ENCODE data around the gene OTUB1.

The OTUB1 gene

DNA sequence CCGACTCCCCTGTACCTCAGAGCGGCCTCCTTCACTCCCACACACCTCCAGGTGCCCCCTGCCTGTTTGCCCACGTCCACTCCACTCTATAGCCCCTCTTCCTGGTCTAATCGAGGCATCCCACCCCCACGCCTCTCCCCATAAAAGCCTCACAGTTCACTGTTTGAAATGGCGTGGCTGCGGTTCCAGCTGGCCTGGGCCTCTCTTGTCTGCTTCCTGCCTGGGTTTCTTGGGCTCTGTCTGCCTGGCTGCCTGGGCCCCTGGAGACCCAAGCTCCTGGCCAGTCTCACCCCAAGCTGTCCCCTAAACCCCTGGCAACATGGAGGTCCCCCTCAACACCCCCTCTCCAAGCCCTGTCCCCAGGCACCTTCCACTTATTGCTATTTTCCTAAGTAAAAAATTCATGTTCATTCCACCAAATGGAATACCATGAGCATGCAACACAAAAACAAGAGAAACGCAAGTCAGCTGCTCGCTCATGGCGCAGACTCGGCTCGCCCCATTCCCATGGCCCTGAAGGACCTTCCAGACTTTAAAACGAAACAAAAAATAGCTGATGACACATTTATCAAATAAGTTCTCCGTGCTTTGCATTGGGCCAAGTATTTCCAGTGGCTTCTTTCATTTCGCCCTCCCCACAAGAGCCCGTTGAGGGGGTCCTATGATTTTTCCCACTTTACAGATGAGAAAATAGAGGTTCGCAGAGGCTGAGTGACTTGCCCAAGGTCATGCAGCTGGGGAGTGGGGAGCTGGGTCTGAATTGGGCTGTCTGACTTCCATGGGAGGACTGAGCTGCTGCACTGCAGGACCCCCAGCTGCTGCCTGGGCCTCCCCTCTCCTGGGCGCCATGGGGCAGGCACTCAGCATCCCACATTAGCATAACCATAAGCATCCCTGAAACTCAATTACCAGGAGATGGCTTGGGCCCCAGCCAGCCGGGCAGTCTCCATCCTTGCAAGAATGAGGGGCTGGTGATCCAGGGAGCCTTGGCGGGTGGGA, 37.8 kb downstream of the OTUB1 start:
- DNase-seq (ENCODE audit: low read depth in 2 of 2), result no peak

DNA sequence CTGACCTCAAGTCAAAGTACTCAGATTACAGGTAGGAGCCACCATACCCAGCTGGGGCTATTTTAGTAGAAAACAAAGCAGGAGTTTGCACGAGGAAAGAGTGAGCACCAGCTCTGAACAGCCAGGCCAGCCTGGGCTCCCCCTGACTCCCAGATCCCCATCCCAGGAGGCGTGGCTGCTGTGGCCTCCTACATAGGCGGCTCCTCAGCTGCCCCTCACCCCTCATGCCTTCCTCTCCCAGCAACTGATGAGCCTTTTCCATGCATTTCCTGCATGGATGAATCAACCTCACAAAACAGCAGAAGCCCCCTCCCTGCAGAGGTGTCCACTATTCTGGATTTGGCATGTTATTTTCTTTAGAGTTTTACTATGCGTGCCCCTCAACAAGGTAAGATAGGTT, 39.0 kb downstream of the OTUB1 start:
- no peak for DNase-seq (ENCODE audit: low read depth in 2 of 2)

DNA sequence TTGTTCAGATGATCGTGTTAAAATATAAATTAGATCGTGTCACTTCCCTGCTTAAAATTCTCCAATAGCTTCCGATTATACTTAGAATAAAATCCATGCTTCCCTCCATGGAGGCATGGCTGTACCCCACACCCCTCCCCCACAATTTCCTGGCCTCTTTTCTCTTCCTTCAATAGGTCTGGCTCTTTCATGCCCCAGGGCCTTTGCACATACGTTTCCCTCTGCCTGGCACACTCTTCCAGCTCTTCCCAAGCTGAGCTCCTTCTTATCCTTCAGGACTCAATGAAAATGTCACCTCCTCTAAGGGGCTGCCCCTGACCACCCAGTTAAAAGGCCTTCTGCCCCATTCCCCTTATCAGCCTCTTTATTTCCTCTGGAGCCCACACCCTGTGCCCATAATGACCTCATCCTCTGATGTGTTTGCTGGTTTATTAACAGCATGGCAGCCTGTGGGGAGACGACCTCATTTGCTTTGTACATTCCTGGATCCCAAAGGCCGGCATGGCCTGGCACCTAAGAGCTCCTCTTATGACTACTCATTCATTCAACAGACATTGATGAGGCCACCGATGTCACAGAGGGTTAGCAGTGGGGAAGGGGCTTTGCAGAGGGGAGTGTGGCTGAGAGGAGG, 40.5 kb downstream of the OTUB1 start:
- DNase-seq (ENCODE audit: low read depth in 2 of 2), result no peak

DNA sequence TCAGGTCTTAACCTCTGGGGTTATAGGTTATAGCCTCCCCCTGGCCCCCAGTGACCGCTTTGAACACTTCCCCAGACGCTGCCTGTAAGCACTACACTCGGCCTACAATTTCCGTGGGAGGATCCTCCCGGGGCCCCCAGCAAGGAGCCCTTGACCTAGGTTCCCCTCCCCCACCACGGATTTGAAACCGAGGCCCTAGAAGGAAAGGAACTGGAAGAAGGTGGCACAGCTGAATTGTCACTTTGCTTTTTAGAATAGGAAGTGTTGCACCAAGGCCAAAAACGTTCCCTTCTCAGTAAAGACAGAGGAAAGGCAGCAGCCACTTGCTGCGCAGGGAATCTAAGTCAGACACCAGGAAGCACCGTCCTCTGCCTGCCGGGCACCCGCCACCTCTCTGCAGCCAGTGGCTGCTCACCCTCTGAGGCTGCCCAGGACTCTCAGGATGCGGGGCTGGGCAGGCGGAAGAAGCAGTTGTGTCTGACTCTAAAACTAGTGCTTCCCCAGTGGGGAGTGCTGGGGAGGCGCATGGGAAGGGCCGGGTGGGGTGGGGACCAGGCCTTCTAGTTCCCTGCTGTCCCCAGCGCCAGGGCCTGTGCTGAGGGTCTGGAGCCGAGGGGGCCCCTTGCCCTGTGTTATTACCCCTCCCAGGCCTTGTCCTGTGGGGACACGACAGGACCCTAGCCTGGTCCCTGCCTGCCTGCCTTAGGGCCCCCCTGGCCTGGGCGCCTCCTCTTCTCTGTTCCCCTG, 41.6 kb downstream of the OTUB1 start:
- DNase-seq (ENCODE audit: low read depth in 2 of 2), result no peak

DNA sequence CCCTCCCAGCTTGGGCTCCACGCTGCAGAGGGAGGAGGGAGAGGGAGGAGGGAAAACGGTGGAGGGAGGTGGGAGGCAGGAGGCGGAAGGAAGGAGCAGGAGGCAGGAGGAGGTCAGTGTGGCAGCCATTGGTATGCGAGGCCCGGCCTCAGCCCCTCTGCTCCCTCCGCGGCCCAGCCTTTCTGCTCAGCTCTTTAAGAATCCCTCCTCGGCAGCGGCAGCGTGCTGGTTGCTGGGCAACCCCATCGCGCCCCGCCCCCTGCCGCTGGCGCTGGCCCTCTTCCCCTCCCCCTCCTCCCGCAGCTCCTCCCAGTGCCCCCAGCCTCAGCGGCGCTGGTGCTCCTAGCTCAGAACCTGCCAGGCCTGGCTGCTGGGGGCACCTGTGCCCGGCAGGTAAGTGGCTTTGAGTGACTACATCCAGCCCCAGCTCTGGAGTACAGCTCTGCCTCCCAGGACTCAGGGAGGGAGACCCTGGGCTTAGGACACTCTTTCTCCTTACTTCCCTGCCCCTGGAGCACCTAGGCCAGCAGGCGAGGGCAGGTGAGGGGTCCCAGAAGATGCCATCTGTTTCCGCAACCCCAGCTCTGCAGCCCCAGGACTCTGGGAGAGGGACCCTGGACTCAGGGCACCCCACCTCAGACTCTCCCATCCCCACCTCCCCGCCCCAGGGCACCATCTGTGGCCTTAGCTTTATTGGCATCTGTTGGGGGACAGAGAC, 42.3 kb downstream of the OTUB1 start:
- DNase-seq (ENCODE audit: low read depth in 2 of 2), result no peak

DNA sequence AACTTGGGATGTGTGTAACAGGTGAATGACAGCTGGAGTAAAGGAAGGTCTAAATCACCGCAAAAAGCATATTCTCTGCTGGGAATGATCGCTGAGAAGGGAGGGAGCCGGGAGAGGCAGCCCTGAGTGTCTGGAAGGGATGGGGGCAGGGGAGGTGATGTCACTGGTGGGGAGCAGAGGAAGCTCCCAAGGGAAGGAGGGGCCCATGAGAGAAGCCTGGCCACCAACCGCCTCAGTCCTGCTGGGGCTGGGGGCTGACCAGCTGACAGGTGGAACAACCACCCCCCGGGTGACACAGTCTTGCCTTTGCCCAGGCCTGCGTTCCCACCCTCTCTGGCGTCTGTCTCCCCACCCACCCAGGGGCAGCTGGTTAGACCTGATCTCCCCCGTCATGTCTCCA, 43.5 kb downstream of the OTUB1 start:
- DNase-seq (ENCODE audit: low read depth in 2 of 2), result no peak

DNA sequence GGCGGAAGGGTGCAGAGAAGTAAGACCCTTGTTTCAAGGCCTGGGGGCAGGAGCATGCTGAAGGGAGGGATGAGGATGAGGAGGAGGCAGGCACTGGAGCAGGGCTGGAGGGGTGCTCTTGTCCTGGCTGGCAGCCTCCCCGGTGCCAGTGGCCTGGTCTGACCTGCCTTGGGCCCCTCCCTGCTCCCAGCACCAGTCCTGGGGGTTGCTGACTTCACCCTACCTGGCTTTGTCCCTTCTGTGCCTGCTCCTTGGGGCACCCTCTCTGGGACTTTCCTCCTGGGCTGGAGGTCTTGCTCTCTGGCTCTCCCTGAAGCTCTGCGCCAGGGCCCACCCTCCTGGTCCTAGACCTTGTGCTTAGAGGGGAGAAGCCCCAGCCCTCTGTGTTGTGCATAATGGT, 44.8 kb downstream of the OTUB1 start:
- DNase-seq (ENCODE audit: low read depth in 2 of 2), result no peak

DNA sequence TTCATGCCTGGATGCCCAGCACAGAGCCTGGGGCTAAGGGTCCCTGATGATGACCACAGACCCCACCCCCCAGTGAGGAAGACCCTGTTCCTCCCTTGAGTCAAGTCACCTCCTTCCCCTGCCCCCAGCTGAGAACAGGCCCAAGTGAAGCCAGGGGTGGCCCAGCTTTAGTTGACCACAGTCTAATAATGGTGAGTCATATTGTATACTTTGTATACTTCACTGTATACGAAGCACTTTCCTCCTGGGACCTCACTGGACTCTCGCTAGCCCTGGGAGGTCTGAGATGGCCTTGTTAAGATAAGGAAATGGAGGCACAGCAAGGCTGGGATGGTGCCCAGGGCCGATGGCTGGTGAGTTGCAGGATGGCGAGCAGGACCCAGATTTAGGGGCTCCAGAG, 45.8 kb downstream of the OTUB1 start:
- DNase-seq (ENCODE audit: low read depth in 2 of 2), result no peak

DNA sequence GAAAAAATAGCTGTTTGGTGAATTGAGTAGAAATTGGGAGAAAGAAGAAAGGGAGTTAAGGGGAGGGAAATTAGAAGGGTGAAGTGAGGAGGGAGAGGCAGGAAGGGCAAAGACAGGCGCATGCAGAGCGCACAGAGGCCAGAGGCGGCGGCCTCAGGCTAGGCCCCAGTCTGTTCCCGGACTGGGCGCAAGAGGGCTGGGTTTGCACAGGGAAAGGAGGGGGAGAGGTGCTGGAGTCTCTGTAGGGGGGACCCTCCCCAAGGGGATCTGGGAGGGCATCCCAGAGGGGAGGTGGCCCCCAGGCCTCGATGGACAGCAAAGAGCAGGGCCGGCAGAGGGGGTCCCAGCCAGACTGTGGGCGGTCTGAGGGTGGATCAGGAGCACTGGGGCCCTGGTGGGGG, 48.2 kb downstream of the OTUB1 start:
- DNase-seq (ENCODE audit: low read depth in 2 of 2), result no peak

DNA sequence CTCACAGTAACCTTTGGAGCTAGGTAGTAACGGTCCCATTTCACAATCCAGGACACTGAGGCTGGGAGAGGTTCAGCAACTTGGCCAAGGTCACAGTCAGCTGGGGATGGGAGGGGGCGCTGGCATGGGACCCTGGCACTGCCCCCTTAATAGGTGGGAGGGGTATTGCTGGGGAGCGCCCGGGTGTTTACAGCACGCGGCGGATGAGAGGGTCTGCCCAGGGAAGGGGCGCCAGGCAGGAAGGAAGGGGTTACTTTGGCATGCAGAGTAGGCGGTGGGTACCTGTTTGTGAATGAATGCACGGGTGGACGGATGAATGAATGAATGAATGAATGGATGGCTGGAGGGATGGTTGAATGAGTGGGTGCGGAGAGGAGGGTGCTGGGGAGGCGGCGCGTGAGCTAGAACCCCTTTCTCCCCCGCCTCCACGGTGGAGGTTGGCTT, 48.9 kb downstream of the OTUB1 start:
- no peak for DNase-seq (ENCODE audit: low read depth in 2 of 2)

DNA sequence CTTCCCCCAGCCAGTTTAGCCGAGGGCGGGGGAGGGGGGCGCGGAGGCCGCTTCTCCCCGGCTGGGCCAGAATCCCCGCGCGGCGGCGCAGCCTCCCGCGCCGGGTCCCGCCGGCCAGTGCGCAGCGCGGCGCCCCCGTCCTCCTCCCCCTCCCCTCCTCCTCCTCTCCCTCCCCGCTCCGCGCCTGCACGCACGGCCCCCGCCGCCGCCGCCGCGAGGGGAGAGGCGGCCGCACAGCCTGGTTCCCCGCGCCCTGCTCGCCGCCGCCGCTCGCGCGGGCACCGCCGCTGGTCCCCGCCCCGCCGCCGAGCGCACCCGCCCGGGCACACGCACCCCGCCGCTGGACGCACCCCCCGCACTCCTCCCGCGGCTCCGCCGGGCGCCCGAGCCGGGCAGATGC, 49.3 kb downstream of the OTUB1 start, which contains the start of gene FLRT1:
FLRT1 (plus strand) TSS at position 356 of the 400 bp plus-strand sequence. CDS start 80,337 bp downstream, outside the sequence.
- no peak for DNase-seq (ENCODE audit: low read depth in 2 of 2)

DNA sequence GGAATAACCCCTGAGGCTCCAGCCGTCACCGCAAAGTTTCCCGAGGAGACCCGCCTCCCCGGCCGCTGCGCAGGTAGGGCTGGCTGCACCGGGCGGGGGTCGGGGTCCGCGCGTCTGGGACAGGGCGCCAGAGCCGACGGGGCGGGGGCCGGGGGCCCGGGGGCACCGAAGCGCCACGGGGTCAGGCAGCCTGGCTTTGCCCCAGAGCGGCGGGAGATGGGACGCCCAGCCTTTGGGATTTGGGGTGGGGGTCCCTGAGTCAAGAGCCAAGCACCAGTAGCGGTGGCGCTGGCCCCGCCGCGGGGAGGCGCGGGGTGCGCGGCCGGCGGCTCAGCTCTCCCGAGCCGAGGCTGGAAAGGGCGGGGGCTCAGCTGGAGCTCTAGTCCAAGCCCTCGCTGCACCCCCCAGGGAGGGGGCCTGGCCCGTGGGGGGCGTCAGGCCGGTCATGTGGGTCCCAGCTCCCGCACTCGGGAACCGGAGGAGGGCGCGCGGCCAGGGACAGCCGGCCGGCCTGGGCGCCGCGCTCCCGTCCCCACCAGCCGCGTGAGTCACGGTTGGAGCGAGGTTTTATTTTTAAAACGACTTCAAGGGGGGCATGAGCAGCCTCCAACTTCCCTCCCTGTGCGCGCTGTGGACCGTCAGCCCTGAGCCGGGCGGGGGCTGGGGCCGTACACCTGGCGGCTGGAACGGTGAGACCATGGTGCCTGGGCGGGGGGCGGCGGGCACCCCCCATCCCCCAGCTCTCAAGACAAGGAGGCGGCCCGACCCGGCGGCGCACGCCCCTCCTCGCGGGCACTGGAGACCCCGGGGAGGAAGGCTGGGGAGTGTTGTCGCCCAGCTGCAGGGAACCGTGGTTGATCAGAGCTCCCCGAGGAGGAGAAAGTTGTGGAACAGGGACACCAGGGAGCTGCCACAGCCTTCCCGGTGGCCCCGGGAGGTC, 50.1 kb downstream of the OTUB1 start:
- DNase-seq (ENCODE audit: low read depth in 2 of 2), result no peak

DNA sequence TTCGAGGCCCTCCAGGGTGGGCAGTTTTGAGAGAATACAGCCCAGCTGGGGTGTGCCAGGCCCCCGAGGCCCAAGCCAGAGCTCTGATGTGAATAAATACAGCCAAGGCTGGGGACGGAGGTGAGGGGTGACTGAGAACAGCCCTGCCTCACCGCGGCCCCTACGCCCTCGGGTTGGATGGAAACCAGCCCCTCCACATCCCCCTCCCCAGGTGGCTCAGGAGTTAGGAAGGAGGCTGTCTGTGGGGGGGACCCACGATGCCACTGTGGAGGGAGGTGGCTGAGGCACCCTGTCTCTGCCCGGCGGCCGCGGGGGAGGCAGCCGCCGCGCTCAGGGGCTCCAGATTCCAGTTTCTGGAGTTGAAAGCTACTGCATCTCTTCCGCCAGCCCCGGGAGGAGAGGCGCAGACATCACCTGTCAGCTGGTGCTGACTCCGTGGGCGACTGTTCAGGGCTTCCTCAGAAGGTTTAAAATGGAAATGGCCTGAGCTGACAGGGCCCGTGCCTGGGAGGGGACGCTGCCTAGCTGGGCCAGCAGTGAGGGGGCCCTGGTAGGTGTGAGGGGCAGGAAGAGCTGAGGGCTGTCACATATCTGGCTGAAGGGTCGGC, 50.9 kb downstream of the OTUB1 start:
- no peak for DNase-seq (ENCODE audit: low read depth in 2 of 2)

DNA sequence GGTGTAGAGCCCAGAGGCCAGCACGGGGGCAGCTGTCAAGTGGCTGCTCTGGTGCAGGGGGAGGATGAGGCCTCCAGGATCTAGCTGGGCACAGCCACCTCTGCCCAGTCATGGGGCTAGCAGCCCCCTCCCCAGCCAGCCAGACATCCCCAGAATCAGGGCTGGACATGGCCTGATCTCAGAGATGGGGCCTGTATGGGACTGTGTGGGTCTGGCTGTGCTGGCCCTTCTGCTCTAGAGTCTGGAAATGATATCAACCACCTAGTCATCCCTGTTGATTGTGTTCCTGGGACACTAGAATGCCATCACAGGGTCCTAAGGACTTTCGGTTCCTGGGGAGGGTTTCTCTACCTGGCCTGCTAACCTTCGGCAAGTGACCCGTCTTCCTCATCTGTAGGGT, 52.3 kb downstream of the OTUB1 start:
- no peak for DNase-seq (ENCODE audit: low read depth in 2 of 2)

DNA sequence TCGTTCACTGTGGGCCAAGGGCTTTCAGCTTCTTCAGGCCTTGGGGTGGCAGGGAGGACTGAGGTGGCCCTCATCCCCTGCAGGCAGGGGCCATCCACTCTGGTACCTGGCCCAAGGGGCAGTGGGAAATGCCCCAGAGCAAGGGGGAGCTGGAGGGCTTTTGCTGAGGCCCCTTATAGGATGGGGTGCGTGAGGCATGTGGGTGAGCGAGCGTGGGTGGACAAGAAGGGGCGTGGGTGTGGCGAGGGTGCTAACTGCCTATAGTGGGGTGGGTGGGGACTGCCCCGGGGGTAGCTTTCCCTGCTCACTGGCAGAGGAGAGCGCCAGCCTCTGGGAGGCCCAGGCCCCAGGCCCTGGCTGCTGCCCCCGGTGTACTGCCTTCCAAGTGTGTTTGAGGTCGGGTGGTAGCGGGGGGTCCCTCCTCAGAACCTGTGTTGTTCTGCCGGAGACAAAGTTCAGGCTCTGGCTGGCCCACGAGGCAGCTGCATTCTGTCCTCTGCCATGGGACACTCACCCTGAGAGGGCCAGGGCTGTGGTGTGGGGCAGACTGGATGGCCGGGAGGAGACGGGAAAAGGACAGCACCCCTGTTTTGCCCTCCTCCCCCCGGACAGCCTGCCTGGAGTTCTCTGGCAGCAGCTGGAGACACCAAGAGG, 52.9 kb downstream of the OTUB1 start:
- no peak for DNase-seq (ENCODE audit: low read depth in 2 of 2)

DNA sequence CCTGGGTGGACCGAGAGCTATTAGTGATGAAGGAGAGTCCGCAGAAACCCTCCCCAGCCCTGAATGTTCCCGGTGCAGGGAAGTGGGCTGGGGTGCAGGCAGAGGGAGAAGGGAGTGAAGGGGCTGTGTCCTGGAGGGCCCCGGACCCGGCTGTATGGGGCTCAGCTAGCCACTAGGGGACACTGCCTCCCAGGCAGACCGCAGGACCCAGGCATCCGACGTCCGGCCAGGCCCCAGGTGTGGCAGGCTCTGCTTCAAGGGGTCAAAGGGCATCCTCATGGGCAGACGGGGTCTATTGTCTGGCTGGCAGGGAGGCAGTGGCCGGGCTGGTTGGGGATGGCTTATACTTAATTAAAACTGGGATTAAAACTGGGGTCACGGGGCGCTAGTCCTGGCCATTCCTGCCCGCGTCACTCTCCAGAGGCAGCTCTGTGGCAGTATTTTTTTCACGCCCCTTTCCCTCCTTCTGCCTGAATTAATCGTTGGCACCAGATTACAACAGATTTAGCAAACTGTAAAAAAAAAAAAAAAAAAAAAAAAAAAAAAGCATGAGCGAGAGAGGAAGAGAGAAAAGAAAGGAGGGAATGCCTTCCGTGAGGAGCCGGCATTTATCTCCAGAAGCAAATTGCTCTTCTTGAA, 54.6 kb downstream of the OTUB1 start:
- DNase-seq (ENCODE audit: low read depth in 2 of 2), result no peak

DNA sequence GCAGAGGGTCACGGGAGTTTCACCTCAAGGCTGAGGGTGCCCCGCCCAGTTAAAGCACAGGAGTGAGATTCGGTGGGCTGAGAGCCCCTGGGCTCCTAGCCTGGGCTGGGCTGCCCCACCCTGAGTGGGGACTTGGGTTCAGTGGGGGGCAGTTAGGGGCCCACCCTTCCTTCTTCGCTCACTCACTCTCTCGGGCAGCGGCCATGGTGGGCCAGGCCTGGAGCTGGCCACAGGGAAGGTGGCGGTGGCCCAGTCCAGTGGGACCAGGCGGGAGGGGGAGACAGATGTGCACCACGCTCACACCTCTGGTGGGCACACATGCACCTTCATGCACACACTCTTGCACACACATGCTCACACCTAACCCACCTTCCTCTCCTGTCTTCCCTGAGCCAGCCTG, 55.6 kb downstream of the OTUB1 start:
- DNase-seq (ENCODE audit: low read depth in 2 of 2), result no peak

DNA sequence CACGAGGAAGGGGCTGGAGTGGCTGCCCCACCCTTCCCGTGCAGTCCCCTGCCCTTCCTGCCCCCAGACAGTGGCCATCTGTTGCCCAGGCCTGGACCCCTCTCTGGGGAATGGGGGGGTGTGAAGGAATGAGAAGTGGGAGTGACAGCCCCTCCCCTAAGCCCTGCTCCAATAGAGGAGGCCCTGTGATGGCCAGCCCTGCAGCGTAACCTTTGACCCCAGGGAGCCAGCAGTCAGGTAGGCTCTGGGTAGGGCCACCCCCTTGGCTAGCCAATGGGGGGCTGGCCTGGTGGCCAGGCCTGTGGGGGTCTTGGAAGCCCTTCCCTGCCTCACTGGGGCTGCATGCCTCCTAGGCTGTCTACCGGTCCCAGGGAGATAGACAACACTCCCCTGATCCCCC, 56.1 kb downstream of the OTUB1 start:
- DNase-seq (ENCODE audit: low read depth in 2 of 2), result no peak

DNA sequence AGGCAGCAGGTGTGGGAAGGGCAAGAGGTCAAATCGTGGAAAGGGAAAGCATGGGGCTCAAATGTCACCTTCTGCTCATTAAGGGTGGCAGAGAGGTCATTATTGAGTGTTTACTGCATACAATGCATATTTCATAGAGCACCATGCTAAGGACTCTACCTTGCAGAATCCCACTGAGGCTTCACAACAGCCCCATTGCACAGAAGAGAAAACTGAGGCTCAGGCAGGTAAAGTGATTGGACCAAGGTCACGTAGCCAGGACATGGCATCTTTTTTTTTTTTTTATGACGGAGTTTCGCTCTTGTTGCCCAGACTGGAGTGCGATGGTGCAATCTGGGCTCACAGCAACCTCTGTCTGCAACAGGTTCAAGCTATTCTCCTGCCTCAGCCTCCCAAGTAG, 57.3 kb downstream of the OTUB1 start:
- DNase-seq (ENCODE audit: low read depth in 2 of 2), result no peak
